ENCODE data around the gene BCL11A.

Gene BCL11A

DNA sequence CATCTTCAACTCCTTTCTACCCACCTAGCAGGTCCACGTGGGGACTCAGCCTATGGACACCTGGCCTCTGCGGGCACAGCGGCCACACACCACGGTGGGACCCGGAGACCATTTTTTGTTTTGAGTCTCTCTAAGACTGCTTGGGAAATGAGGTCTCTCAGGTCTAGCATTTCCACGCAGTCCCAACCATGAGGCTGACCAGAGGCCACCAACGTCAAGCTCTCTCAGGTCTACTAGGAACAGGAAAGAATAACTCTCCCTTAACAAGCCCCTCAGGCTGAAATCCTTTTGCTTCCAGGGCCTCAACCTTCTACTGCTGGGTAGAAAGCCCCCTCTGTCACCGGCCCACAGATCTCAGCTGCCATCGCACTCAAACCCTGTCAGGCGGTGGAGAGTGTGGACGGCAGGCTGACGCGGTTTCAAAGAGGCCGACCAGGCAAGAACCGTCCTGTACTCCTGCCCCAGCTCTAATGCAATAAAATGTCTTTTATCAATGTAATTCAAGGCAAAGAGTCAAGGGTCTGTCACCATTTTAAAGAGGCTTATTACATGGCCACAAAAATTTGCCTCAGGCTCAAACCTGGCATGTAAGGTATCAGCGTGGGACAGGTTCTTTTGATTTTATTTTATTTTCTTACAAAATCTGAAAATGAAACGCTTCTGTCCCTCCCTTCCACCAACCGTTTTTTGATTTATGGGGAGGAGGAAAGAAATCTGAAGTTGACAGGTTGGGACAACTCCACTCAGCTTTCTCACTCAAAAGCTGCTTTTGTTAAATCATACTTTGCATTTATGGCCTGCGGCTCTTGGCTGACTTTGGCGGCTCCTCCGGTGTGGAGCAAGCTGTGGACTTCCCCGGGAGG, 74.0 kb downstream of the BCL11A start:
- Histone ChIP-seq H3K4me3 (ENCODE audit: low read depth in 1 of 2, low read length in 2 of 2) (no peak overlapping the region), H3K27ac (ENCODE audit: low read depth, low read length) (peak overlapping the region; percentile 29), H3K9me3 (ENCODE audit: low read length) (no peaks in the 10 kb centered on the region), H3K9ac (ENCODE audit: low read length) (no peak overlapping the region), H3K4me1 (ENCODE audit: insufficient read depth, low read length) (peaks cover 33% of the 10 kb centered on the region), H3K36me3 (ENCODE audit: insufficient read depth, low read length) (no peaks in the 10 kb centered on the region), H3K27me3 (ENCODE audit: control insufficient read depth in 1 of 2, insufficient read depth in 2 of 2, low read length in 2 of 2) (no peaks in the 10 kb centered on the region)

DNA sequence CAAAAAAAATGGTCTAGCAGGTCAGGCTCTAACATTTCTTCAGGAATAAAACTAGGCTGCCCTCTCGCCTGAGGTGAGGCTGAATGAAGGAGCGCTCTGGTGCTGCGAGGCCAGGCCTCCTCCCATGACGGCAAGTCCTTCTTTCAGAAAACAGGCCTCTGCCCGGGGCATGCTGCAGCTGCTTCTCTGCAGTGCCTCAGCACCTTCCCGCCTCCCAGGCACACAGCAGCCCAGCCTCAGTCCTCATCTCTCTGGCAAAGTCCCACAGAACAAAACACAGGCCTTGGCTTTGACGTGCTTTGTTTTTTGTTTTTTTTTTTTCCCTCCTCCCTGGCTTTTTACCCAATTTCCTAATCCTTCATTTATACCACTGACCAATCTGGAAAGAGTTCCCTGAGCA, 74.8 kb downstream of the BCL11A start:
- no peaks in the 10 kb centered on the region for H3K36me3 ChIP-seq (ENCODE audit: insufficient read depth, low read length)
- H3K4me1 ChIP-seq (ENCODE audit: insufficient read depth, low read length) = peaks cover 33% of the 10 kb centered on the region
- no peaks in the 10 kb centered on the region for H3K27me3 ChIP-seq (ENCODE audit: control insufficient read depth in 1 of 2, insufficient read depth in 2 of 2, low read length in 2 of 2)
- H3K9ac ChIP-seq (ENCODE audit: low read length) = no peak overlapping the region
- H3K4me3 ChIP-seq (ENCODE audit: low read depth in 1 of 2, low read length in 2 of 2) = no peak overlapping the region
- H3K9me3 ChIP-seq (ENCODE audit: low read length) = no peaks in the 10 kb centered on the region
- H3K27ac ChIP-seq (ENCODE audit: low read depth, low read length) = peak overlapping the region; percentile 53

GRCh38 chr2:60476206-60476954, 77.1 kb downstream of the BCL11A start:
- Histone ChIP-seq H3K4me3 (ENCODE audit: low read depth in 1 of 2, low read length in 2 of 2) (no peak overlapping the region), H3K27ac (ENCODE audit: low read depth, low read length) (no peak overlapping the region), H3K36me3 (ENCODE audit: insufficient read depth, low read length) (no peaks in the 10 kb centered on the region), H3K4me1 (ENCODE audit: insufficient read depth, low read length) (peaks cover 18% of the 10 kb centered on the region), H3K9me3 (ENCODE audit: low read length) (no peaks in the 10 kb centered on the region), H3K27me3 (ENCODE audit: control insufficient read depth in 1 of 2, insufficient read depth in 2 of 2, low read length in 2 of 2) (no peaks in the 10 kb centered on the region), H3K9ac (ENCODE audit: low read length) (no peak overlapping the region)

- Histone ChIP-seq H3K9ac (ENCODE audit: low read length) (no peak overlapping the region), H3K36me3 (ENCODE audit: insufficient read depth, low read length) (no peaks in the 10 kb centered on the region), H3K9me3 (ENCODE audit: low read length) (no peaks in the 10 kb centered on the region), H3K27me3 (ENCODE audit: control insufficient read depth in 1 of 2, insufficient read depth in 2 of 2, low read length in 2 of 2) (no peaks in the 10 kb centered on the region), H3K27ac (ENCODE audit: low read depth, low read length) (no peak overlapping the region), H3K4me1 (ENCODE audit: insufficient read depth, low read length) (peaks cover 18% of the 10 kb centered on the region), H3K4me3 (ENCODE audit: low read depth in 1 of 2, low read length in 2 of 2) (no peak overlapping the region)
These were observed 78.2 kb downstream of the BCL11A start for GRCh38 chr2:60475123-60475830.

DNA sequence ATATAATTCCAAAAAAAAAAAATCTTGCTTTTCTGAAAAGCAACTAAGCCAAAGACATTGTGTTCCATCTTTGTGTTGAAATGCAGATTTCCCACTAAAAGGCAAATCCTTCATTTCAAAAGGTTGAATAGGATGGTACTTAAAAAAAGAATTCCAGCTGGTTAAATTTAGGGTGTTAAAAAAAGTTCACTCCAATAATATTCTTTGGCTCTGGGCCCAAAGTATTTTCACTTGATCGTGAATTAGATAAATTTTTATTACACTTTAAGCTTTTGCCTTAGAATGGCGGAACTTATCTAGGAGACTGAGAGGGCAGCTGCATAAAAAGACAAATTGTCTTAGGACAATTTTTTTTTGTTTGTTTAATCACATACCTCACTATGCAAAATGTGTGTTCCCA, 79.2 kb downstream of the BCL11A start:
- no peak overlapping the region for H3K9ac ChIP-seq (ENCODE audit: low read length)
- no peak overlapping the region for H3K27ac ChIP-seq (ENCODE audit: low read depth, low read length)
- H3K36me3 ChIP-seq (ENCODE audit: insufficient read depth, low read length) = no peaks in the 10 kb centered on the region
- peaks cover 18% of the 10 kb centered on the region for H3K4me1 ChIP-seq (ENCODE audit: insufficient read depth, low read length)
- H3K9me3 ChIP-seq (ENCODE audit: low read length) = no peaks in the 10 kb centered on the region
- H3K27me3 ChIP-seq (ENCODE audit: control insufficient read depth in 1 of 2, insufficient read depth in 2 of 2, low read length in 2 of 2) = no peaks in the 10 kb centered on the region
- no peak overlapping the region for H3K4me3 ChIP-seq (ENCODE audit: low read depth in 1 of 2, low read length in 2 of 2)

- no peaks in the 10 kb centered on the region for H3K36me3 ChIP-seq (ENCODE audit: insufficient read depth, low read length)
- peaks cover 18% of the 10 kb centered on the region for H3K4me1 ChIP-seq (ENCODE audit: insufficient read depth, low read length)
- no peak overlapping the region for H3K27ac ChIP-seq (ENCODE audit: low read depth, low read length)
- no peak overlapping the region for H3K4me3 ChIP-seq (ENCODE audit: low read depth in 1 of 2, low read length in 2 of 2)
- no peak overlapping the region for H3K9ac ChIP-seq (ENCODE audit: low read length)
- H3K27me3 ChIP-seq (ENCODE audit: control insufficient read depth in 1 of 2, insufficient read depth in 2 of 2, low read length in 2 of 2) = no peaks in the 10 kb centered on the region
- H3K9me3 ChIP-seq (ENCODE audit: low read length) = no peaks in the 10 kb centered on the region
These were observed 79.9 kb downstream of the BCL11A start for GRCh38 chr2:60473546-60473945.

DNA sequence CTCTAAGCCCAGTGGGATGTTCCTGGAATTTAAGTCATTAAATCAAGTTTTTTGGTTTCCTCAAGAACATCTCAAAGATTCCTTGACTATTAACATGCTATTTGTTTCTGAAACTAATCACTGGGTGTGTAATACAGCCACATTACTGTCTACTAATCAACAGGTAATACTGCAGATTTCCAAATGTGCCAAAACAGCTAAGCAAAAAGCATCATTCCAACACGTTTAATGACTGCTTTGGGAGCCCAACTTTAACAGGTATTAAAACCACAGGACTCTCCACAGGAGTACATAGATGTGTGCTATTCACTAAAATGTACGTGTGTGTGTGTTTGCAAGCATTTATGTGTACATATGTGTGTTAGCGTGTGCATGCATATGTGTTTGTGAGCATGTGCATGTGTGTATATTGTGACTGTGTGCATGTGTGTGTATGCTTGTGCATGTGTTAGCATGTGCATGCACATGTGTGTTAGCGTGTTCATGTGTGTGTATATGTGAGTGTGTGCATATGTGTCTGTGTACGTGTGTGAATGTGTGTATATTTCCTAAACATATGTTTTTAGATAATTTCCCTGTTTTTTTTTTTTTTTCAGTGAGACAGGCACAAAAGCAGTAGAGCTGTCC, 80.7 kb downstream of the BCL11A start:
- H3K27me3 ChIP-seq (ENCODE audit: control insufficient read depth in 1 of 2, insufficient read depth in 2 of 2, low read length in 2 of 2) = no peaks in the 10 kb centered on the region
- H3K9me3 ChIP-seq (ENCODE audit: low read length) = no peaks in the 10 kb centered on the region
- H3K27ac ChIP-seq (ENCODE audit: low read depth, low read length) = no peak overlapping the region

DNA sequence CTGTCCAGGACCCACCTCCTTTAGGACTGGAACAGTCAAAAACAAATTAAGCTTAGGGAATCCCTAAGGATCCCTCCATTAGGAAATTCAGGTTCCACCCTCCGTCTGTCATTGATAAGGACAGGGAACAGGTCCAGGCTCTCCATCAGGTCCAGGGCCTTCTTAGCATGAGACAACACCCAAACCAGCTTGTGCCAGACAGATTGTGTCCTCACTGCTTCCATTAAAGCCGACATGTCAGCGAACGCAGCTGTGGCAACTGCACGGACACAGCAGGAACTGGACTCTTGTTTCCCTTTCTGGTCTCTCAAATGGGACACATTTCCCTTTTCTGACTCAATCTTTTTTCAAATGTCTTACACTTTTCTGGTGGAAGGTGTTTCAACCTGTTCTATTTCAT, 81.4 kb downstream of the BCL11A start:
- no peaks in the 10 kb centered on the region for H3K27me3 ChIP-seq (ENCODE audit: control insufficient read depth in 1 of 2, insufficient read depth in 2 of 2, low read length in 2 of 2)
- H3K4me3 ChIP-seq (ENCODE audit: low read depth in 1 of 2, low read length in 2 of 2) = no peak overlapping the region
- H3K27ac ChIP-seq (ENCODE audit: low read depth, low read length) = no peak overlapping the region
- peaks cover 11% of the 10 kb centered on the region for H3K4me1 ChIP-seq (ENCODE audit: insufficient read depth, low read length)
- no peak overlapping the region for H3K9ac ChIP-seq (ENCODE audit: low read length)
- no peaks in the 10 kb centered on the region for H3K36me3 ChIP-seq (ENCODE audit: insufficient read depth, low read length)
- H3K9me3 ChIP-seq (ENCODE audit: low read length) = no peaks in the 10 kb centered on the region

More for the DNA sequence above, 80.7 kb downstream of the BCL11A start:
- no peaks in the 10 kb centered on the region for H3K36me3 ChIP-seq (ENCODE audit: insufficient read depth, low read length)
- peaks cover 11% of the 10 kb centered on the region for H3K4me1 ChIP-seq (ENCODE audit: insufficient read depth, low read length)
- H3K9ac ChIP-seq (ENCODE audit: low read length) = no peak overlapping the region
- H3K4me3 ChIP-seq (ENCODE audit: low read depth in 1 of 2, low read length in 2 of 2) = no peak overlapping the region

- Histone ChIP-seq H3K9me3 (ENCODE audit: low read length) (no peaks in the 10 kb centered on the region), H3K36me3 (ENCODE audit: insufficient read depth, low read length) (no peaks in the 10 kb centered on the region), H3K4me1 (ENCODE audit: insufficient read depth, low read length) (no peaks in the 10 kb centered on the region), H3K27ac (ENCODE audit: low read depth, low read length) (no peak overlapping the region), H3K9ac (ENCODE audit: low read length) (no peak overlapping the region), H3K27me3 (ENCODE audit: control insufficient read depth in 1 of 2, insufficient read depth in 2 of 2, low read length in 2 of 2) (no peaks in the 10 kb centered on the region), H3K4me3 (ENCODE audit: low read depth in 1 of 2, low read length in 2 of 2) (no peak overlapping the region)
These were observed 83.1 kb downstream of the BCL11A start for GRCh38 chr2:60470340-60470739.

- H3K27ac ChIP-seq (ENCODE audit: low read depth, low read length) = no peak overlapping the region
- no peaks in the 10 kb centered on the region for H3K27me3 ChIP-seq (ENCODE audit: control insufficient read depth in 1 of 2, insufficient read depth in 2 of 2, low read length in 2 of 2)
- no peak overlapping the region for H3K9ac ChIP-seq (ENCODE audit: low read length)
- H3K4me3 ChIP-seq (ENCODE audit: low read depth in 1 of 2, low read length in 2 of 2) = no peak overlapping the region
- H3K9me3 ChIP-seq (ENCODE audit: low read length) = no peaks in the 10 kb centered on the region
- no peaks in the 10 kb centered on the region for H3K36me3 ChIP-seq (ENCODE audit: insufficient read depth, low read length)
- no peaks in the 10 kb centered on the region for H3K4me1 ChIP-seq (ENCODE audit: insufficient read depth, low read length)
These were observed 83.7 kb downstream of the BCL11A start for GRCh38 chr2:60469536-60470317.

Measured in muscle layer of colon (tissue), 2 donors.